K562 (cell line): ENCODE measurements around the gene PRLH. TPM values are rescaled to one million over a fixed set of nuclear protein-coding genes. Genes with fewer than 3 reads are reported as not detected.

Experiments used
- ATAC-seq: fragments of 200-7000 bp; cut with Tn5 transposase; 3 replicates; pipeline ENCODE4 v1.9.1; 2020; ENCODE audit warnings: moderate library complexity
- BruUV-seq: library from RNA; stranded (reverse); fragments of 400-500 nt; replicated peaks from 2 replicates; lab custom pipeline; 2021; lab: Mats Ljungman, UMichigan
- CTCF ChIA-PET: fragments of 300-600 bp; formaldehyde crosslinking; extraction: SDS; loops from one replicate; lab custom pipeline; 2021; ENCODE audit warnings: low intra/inter-chr PET ratio; lab: Yijun Ruan, JAX
- POLR2A ChIA-PET: fragments of 300-600, 350-650 bp; sonication (Branson Sonifier 250); formaldehyde crosslinking; extraction: SDS; loops from one replicate; lab custom pipeline; 2021; ENCODE audit warnings: antibody characterized with exemption, inconsistent platforms; lab: Yijun Ruan, JAX
- DNase-seq, 4 experiments: peaks; one replicate each; pipeline versions ENCODE4 v3.0.0 to v3.0.0-alpha.2; 2011 to 2018; ENCODE audit warnings: low spot score in 3 of 4, mixed read lengths in 3 of 4; ENCODE audit errors: extremely low read depth in 1 of 4
- FAIRE-seq: peaks from 2 replicates; lab custom pipeline; 2011; peaks lifted over from hg19 to GRCh38; lab: Jason Lieb, UNC
- H2AFZ ChIP-seq: 2 replicates; pipeline ENCODE4 v1.6.0; 2011; ENCODE audit warnings: low read depth, low read length, control low read depth, inconsistent platforms
- H3K27ac ChIP-seq: fragments of 200-600 bp; 3 replicates; pipeline ENCODE4 v1.8.0; 2011; ENCODE audit warnings: low read depth, mild to moderate bottlenecking, control low read depth, inconsistent platforms, low read length, moderate library complexity, mixed read lengths; ENCODE audit errors: extremely low read depth
- H3K27me3 ChIP-seq, 2 experiments: fragments of 300-600 bp in 1 of 2; 2 replicates in 1 of 2; 3 replicates in 1 of 2; pipeline versions ENCODE4 v1.6.0 to v1.8.0; 2011; ENCODE audit warnings: inconsistent platforms in 2 of 2, low read length in 2 of 2, mild to moderate bottlenecking in 1 of 2, mixed read lengths in 1 of 2, moderate library complexity in 1 of 2; ENCODE audit not compliant: control insufficient read depth in 2 of 2, insufficient read depth in 2 of 2
- H3K36me3 ChIP-seq: fragments of 300-600 bp; 3 replicates; pipeline ENCODE4 v1.8.0; 2011; ENCODE audit warnings: mild to moderate bottlenecking, low read length, inconsistent platforms; ENCODE audit not compliant: control insufficient read depth, insufficient read depth
- H3K4me1 ChIP-seq, 2 experiments: fragments of 200-600 bp in 1 of 2; replicated peaks in 1 of 2; 2 replicates in 1 of 2; 3 replicates in 1 of 2; pipeline versions ENCODE4 v1.5.1 to v1.8.0; 2011; ENCODE audit warnings: inconsistent platforms in 2 of 2, low read length in 2 of 2, mild to moderate bottlenecking in 1 of 2, mixed read lengths in 1 of 2, moderate library complexity in 1 of 2; ENCODE audit not compliant: control insufficient read depth in 2 of 2, insufficient read depth in 2 of 2
- H3K4me2 ChIP-seq: 2 replicates; pipeline ENCODE4 v1.6.1; 2011; ENCODE audit warnings: low read length, control low read depth, inconsistent platforms, mixed read lengths; ENCODE audit not compliant: insufficient read depth
- H3K4me3 ChIP-seq: fragments of 200-600 bp; sonication (generic), shearing (Covaris generic); 2 replicates; pipeline ENCODE4 v1.5.1; 2016; ENCODE audit warnings: control low read depth, inconsistent platforms
- H3K79me2 ChIP-seq: fragments of 200-600 bp; 3 replicates; pipeline ENCODE4 v1.8.0; 2011; ENCODE audit warnings: low read length, inconsistent platforms; ENCODE audit not compliant: control insufficient read depth, insufficient read depth
- H3K9ac ChIP-seq, 2 experiments: 2 replicates each; pipeline versions ENCODE4 v1.6.0 to v1.6.1; 2011; ENCODE audit warnings: low read depth in 2 of 2, low read length in 2 of 2, control low read depth in 1 of 2, inconsistent platforms in 1 of 2, mild to moderate bottlenecking in 1 of 2, mixed read lengths in 1 of 2; ENCODE audit not compliant: insufficient read depth in 1 of 2
- H3K9me1 ChIP-seq: one replicate; pipeline ENCODE4 v1.6.0; 2011; ENCODE audit warnings: inconsistent platforms, mild to moderate bottlenecking, low read length, moderate library complexity; ENCODE audit not compliant: control insufficient read depth, insufficient read depth
- H3K9me3 ChIP-seq: replicated peaks from 2 replicates; pipeline ENCODE4 v1.5.1; 2011; ENCODE audit warnings: low read depth, low read length, inconsistent platforms; ENCODE audit not compliant: control insufficient read depth, insufficient read depth
- H4K20me1 ChIP-seq: replicated peaks from 2 replicates; pipeline ENCODE4 v1.6.1; 2011; ENCODE audit warnings: low read length, inconsistent platforms, mixed read lengths; ENCODE audit not compliant: control insufficient read depth, insufficient read depth
- ETV5 ChIP-seq: sonication (generic); formaldehyde crosslinking; IDR thresholded peaks from 2 replicates; pipeline ENCODE4 v1.4.0; 2020; ENCODE audit warnings: low read depth, mild to moderate bottlenecking, missing genetic modification reagents
- LARP7 ChIP-seq: fragments of 450-650 bp; IDR thresholded peaks from 2 replicates; pipeline ENCODE4 v1.6.1; 2016
- PHTF2 ChIP-seq: fragments of 250-450 bp; sonication (Bioruptor Pico); IDR thresholded peaks from 2 replicates; pipeline ENCODE4 v1.5.0; 2021; ENCODE audit warnings: mild to moderate bottlenecking
- PTTG1 ChIP-seq: fragments of 450-650 bp; IDR thresholded peaks from 2 replicates; pipeline ENCODE4 v1.6.1; 2016; ENCODE audit warnings: low read depth, mild to moderate bottlenecking, missing genetic modification characterization, missing compliant biosample characterization
- RBM39 ChIP-seq: fragments of 200-400 bp; formaldehyde crosslinking; optimal IDR thresholded peaks from 2 replicates; pipeline ENCODE3; 2018; ENCODE audit warnings: low read depth, low read length
- SPI1 ChIP-seq: IDR thresholded peaks from 2 replicates; pipeline ENCODE4 v1.6.1; 2011; ENCODE audit warnings: low read depth, low read length, control low read depth, borderline replicate concordance
- THAP12 ChIP-seq: fragments of 250-450 bp; sonication (Bioruptor Pico); IDR thresholded peaks from 2 replicates; pipeline ENCODE4 v1.9.0; 2021; ENCODE audit warnings: mild to moderate bottlenecking, inconsistent platforms
- ZBTB43 ChIP-seq: sonication (generic); formaldehyde crosslinking; IDR thresholded peaks from 2 replicates; pipeline ENCODE4 v1.8.0; 2023; ENCODE audit warnings: mild to moderate bottlenecking, missing genetic modification reagents
- ZNF146 ChIP-seq: IDR thresholded peaks from one replicate; pipeline ENCODE4 v1.6.1; 2018; ENCODE audit warnings: missing compliant biosample characterization; ENCODE audit not compliant: unreplicated experiment
- ZNF239 ChIP-seq: fragments of 250-450 bp; sonication (Bioruptor Pico); IDR thresholded peaks from 2 replicates; pipeline ENCODE4 v1.4.0; 2020; ENCODE audit warnings: mild to moderate bottlenecking
- WGBS: fragments of 100-300 bp; shearing (Covaris generic); methylation state at CpG from one replicate; pipeline ENCODE4 v1.1.6; 2016; ENCODE audit warnings: low coverage, mixed read lengths; ENCODE audit not compliant: insufficient coverage; ENCODE audit errors: missing lambda C conversion rate; 5-methylcytosine and 5-hydroxymethylcytosine counted together
- in situ Hi-C: fragments of 300-500 bp; cut with MboI; formaldehyde crosslinking; loops from 4 replicates; pipeline ENCODE4 v1.15.0; 2018; ENCODE audit warnings: inconsistent platforms, mixed read lengths
- intact Hi-C: fragments of 100-400 bp; cut with micrococcal nuclease; formaldehyde crosslinking; loops from 2 replicates; pipeline ENCODE4 v1.14.2; 2022
- polyA plus RNA-seq, 8 experiments: library from polyadenylated mRNA; depleted of rRNA in 4 of 8; stranded (reverse) in 5 of 8; unstranded in 3 of 8; fragments of >200 nt; fragmentation: Nextera tagmentation in 2 of 8; fragmentation: Illumina TruSeq in 1 of 8; extraction: Ambion mirVana in 2 of 8; extraction: Trizol in 1 of 8; gene quantifications; 2 replicates each; pipeline versions ENCODE4 v1.2.1 to v1.2.3, GENCODE V29; 2011 to 2014; ENCODE audit warnings: inconsistent platforms in 1 of 8, missing spikeins in 1 of 8
- total RNA-seq, 7 experiments: library from RNA; depleted of rRNA in 6 of 7; stranded (reverse); fragments of >200 nt in 6 of 7; fragmentation: Illumina TruSeq in 2 of 7; extraction: Trizol in 2 of 7; gene quantifications; 2 replicates each; pipeline versions ENCODE4 v1.2.1 to v1.2.3, GENCODE V29; 2011 to 2021; ENCODE audit warnings: low replicate concordance in 1 of 7
- TF ChIP-seq, protein P1 (sequence below): fragments of 250-450 bp; sonication (Bioruptor Pico); IDR thresholded peaks from 2 replicates; pipeline ENCODE4 v1.8.0; 2022; ENCODE audit warnings: moderate library complexity, mild to moderate bottlenecking, inconsistent platforms
- TF ChIP-seq, protein P2 (sequence below): sonication (generic); formaldehyde crosslinking; IDR thresholded peaks from 2 replicates; pipeline ENCODE4 v1.8.1; 2023; ENCODE audit warnings: mild to moderate bottlenecking, missing genetic modification reagents
- TF ChIP-seq, protein P3 (sequence below): sonication (generic); formaldehyde crosslinking; IDR thresholded peaks from 2 replicates; pipeline ENCODE4 v1.8.1; 2022; ENCODE audit warnings: missing genetic modification reagents

The PRLH gene
- total and polyA plus RNA-seq, 9 of the 15 experiments (the other 6 are each of a cell fraction or from before 2014, with no cell fraction given): not detected

GRCh38 chr2:237530472-237531433 lies 35.6 kb upstream of the PRLH start:
- no peaks in the 10 kb centered on the region; a peak in 1 of 5 replicates for H3K4me1 ChIP-seq
- in situ Hi-C loops: no loop called here
- H3K36me3 ChIP-seq: no peaks in the 10 kb centered on the region
- no peak overlapping the region for H3K4me2 ChIP-seq
- no peaks in the 10 kb centered on the region for H3K9me3 ChIP-seq
- no peak overlapping the region for H3K4me3 ChIP-seq
- no peak overlapping the region for H3K27ac ChIP-seq
- DNase-seq (no peak), ATAC-seq (no peak), FAIRE-seq (no peak)
- H3K27me3 ChIP-seq: peaks cover 0 to 50% of the 10 kb centered on the region in 2 experiments; a peak in 3 of 5 replicates
- H3K79me2 ChIP-seq: no peaks in the 10 kb centered on the region
- no TSS peak for BruUV-seq
- H2AFZ ChIP-seq: no peak overlapping the region
- WGBS: 4% methylated on average over 10 of the region's 12 CpGs
- no peaks in the 10 kb centered on the region for H4K20me1 ChIP-seq
- ChIA-PET POLR2A (no interaction called here), CTCF (no interaction called here)
- H3K9ac ChIP-seq: no peak overlapping the region
- intact Hi-C loops: no loop called here
- no peaks in the 10 kb centered on the region for H3K9me1 ChIP-seq
- TF ChIP-seq, protein P1, sequence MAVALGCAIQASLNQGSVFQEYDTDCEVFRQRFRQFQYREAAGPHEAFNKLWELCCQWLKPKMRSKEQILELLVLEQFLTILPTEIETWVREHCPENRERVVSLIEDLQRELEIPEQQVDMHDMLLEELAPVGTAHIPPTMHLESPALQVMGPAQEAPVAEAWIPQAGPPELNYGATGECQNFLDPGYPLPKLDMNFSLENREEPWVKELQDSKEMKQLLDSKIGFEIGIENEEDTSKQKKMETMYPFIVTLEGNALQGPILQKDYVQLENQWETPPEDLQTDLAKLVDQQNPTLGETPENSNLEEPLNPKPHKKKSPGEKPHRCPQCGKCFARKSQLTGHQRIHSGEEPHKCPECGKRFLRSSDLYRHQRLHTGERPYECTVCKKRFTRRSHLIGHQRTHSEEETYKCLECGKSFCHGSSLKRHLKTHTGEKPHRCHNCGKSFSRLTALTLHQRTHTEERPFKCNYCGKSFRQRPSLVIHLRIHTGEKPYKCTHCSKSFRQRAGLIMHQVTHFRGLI (CRISPR knock-in tag): no peak
- TF ChIP-seq THAP12 (CRISPR knock-in tag) (no peak), PTTG1 (no peak), ZNF146 (CRISPR knock-in tag) (no peak), ETV5 (CRISPR knock-in tag) (no peak), SPI1 (peak; percentile 23; the same call in 1 of the 2 replicates), RBM39 (no peak), PHTF2 (CRISPR knock-in tag) (no peak), LARP7 (no peak), ZBTB43 (CRISPR knock-in tag) (no peak), ZNF239 (CRISPR knock-in tag) (peak; percentile 96)
- TF ChIP-seq, protein P2, sequence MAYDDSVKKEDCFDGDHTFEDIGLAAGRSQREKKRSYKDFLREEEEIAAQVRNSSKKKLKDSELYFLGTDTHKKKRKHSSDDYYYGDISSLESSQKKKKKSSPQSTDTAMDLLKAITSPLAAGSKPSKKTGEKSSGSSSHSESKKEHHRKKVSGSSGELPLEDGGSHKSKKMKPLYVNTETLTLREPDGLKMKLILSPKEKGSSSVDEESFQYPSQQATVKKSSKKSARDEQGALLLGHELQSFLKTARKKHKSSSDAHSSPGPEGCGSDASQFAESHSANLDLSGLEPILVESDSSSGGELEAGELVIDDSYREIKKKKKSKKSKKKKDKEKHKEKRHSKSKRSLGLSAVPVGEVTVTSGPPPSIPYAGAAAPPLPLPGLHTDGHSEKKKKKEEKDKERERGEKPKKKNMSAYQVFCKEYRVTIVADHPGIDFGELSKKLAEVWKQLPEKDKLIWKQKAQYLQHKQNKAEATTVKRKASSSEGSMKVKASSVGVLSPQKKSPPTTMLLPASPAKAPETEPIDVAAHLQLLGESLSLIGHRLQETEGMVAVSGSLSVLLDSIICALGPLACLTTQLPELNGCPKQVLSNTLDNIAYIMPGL (CRISPR knock-in tag): no peak
- TF ChIP-seq, protein P3, sequence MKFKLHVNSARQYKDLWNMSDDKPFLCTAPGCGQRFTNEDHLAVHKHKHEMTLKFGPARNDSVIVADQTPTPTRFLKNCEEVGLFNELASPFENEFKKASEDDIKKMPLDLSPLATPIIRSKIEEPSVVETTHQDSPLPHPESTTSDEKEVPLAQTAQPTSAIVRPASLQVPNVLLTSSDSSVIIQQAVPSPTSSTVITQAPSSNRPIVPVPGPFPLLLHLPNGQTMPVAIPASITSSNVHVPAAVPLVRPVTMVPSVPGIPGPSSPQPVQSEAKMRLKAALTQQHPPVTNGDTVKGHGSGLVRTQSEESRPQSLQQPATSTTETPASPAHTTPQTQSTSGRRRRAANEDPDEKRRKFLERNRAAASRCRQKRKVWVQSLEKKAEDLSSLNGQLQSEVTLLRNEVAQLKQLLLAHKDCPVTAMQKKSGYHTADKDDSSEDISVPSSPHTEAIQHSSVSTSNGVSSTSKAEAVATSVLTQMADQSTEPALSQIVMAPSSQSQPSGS: no peak
